Left lung (tissue), 10 donors: ENCODE data around the gene GTF3C5. TPM values are rescaled to one million over a fixed set of nuclear protein-coding genes. Genes with fewer than 3 reads are reported as not detected.

Experiments used
- ATAC-seq: fragments of 200-7000 bp; cut with Tn5 transposase; one replicate; pipeline ENCODE4 v1.9.1; 2020; ENCODE audit warnings: moderate library complexity
- DNase-seq, 4 donors: peaks; one replicate each; pipeline ENCODE4 v3.0.0-alpha.2; 2013 to 2020
- H3K27ac ChIP-seq, 2 donors: fragments of 200-600 bp; sonication (generic) in 1 of 2; one replicate each; pipeline versions ENCODE4 v1.5.0 to v1.8.0; 2020 to 2021
- H3K27me3 ChIP-seq, 2 donors: fragments of 200-600 bp; sonication (generic) in 1 of 2; one replicate each; pipeline versions ENCODE4 v1.5.0 to v1.8.0; 2020 to 2021
- H3K36me3 ChIP-seq, 2 donors: fragments of 200-600 bp; sonication (generic) in 1 of 2; one replicate each; pipeline versions ENCODE4 v1.5.0 to v1.8.0; 2020 to 2021
- H3K4me1 ChIP-seq, 2 donors: fragments of 200-600 bp; one replicate each; pipeline ENCODE4 v1.8.0; 2021
- H3K4me3 ChIP-seq, 2 donors: fragments of 200-600 bp; sonication (generic) in 1 of 2; one replicate each; pipeline versions ENCODE4 v1.5.0 to v1.8.0; 2020 to 2021; ENCODE audit warnings: mild to moderate bottlenecking in 1 of 2
- H3K9me3 ChIP-seq, 2 donors: fragments of 200-600 bp; sonication (generic) in 1 of 2; one replicate each; pipeline versions ENCODE4 v1.5.0 to v1.8.0; 2020 to 2021
- CTCF ChIP-seq, 2 donors: fragments of 200-600 bp; sonication (generic) in 1 of 2; IDR thresholded peaks; one replicate each; pipeline versions ENCODE4 v1.5.0 to v1.8.0; 2021; ENCODE audit warnings: antibody characterized with exemption in 2 of 2
- intact Hi-C, 2 donors: fragments of 100-400 bp; cut with DNase I; formaldehyde crosslinking; loops; one replicate each; pipeline versions ENCODE4 v1.11.2 to v1.14.2; 2022
- polyA plus RNA-seq, 6 donors: library from polyadenylated mRNA; unstranded; fragments of 120-200 nt; gene quantifications; one replicate each; pipeline ENCODE4 v1.2.1, GENCODE V29; 2013; ENCODE audit not compliant: insufficient read length in 6 of 6
- total RNA-seq, 2 donors: library from RNA; stranded (reverse); fragmentation: NEBNext Ultra II Directional; extraction: Animal tissue kit (Norgen Biotek cat#: 25700); gene quantifications; one replicate each; pipeline ENCODE4 v1.2.1, GENCODE V29; 2021
- donor health status: DM: no; HTN: yes; CAD: no.
- donor health status: DM: no; HTN: no; CAD: no.

GTF3C5 gene
- total and polyA plus RNA-seq, 8 donors: 37.3 to 69.5 (median 66.1) TPM

DNA sequence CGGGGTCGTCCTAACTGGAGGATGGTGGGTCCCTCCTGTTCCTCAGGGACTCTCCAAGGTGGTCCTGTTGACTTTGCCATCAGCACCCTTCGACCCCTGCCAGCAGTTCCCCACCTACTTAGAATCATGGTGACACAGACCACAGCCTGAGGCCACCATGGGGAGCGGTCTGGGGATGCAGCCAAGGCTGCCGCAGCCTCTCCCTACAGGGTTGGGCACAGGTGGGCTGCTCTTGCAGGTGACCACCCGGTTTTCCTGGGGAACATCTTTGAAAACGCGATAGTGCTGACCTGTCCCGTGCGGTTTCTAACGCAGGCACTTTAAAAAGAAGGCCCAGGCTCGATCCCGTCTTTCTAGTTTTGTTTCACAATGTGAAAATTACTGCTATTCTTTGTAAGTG lies 18.2 kb downstream of the GTF3C5 start:
- H3K36me3 ChIP-seq: peaks cover 0 to 99% of the 10 kb centered on the region in 2 donors
- DNase-seq: peak in 1 of 4 donors; percentile 45
- no peaks in the 10 kb centered on the region for H3K4me1 ChIP-seq
- H3K27me3 ChIP-seq: no peaks in the 10 kb centered on the region
- no peak for TF ChIP-seq CTCF (IDR thresholded peaks at IDR 0.05)
- ATAC-seq: no peak
- no peak overlapping the region for H3K4me3 ChIP-seq
- H3K27ac ChIP-seq: no peak overlapping the region
- intact Hi-C loops: no loop called here
- no peaks in the 10 kb centered on the region for H3K9me3 ChIP-seq

DNA sequence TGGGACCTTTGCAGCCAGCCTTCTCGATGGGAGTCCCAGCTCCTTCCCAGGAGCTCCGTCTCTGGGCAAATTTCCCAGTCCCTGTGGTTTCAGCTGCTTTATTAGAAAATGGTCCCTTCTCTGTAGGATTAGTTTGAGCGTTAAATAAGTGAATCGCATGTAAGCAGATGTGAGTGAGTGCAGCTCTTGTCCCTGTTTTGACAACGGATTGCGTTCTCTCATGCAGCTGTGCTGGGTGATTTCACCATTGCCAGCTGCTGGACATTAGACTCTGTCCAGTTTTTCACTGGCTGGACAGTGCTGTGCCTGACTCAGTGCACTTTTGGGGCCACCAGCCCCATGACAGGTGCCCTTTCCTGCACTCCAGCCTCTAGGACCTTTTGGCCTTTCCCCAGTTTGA lies 19.3 kb downstream of the GTF3C5 start:
- no peak for DNase-seq
- H3K27me3 ChIP-seq: no peaks in the 10 kb centered on the region
- H3K4me3 ChIP-seq: no peak overlapping the region
- no peaks in the 10 kb centered on the region for H3K9me3 ChIP-seq
- intact Hi-C loops: no loop called here
- H3K27ac ChIP-seq: no peak overlapping the region
- no peak for ATAC-seq
- no peaks in the 10 kb centered on the region for H3K4me1 ChIP-seq
- no peak for TF ChIP-seq CTCF (IDR thresholded peaks at IDR 0.05)
- H3K36me3 ChIP-seq: peaks cover 0 to 99% of the 10 kb centered on the region in 2 donors

DNA sequence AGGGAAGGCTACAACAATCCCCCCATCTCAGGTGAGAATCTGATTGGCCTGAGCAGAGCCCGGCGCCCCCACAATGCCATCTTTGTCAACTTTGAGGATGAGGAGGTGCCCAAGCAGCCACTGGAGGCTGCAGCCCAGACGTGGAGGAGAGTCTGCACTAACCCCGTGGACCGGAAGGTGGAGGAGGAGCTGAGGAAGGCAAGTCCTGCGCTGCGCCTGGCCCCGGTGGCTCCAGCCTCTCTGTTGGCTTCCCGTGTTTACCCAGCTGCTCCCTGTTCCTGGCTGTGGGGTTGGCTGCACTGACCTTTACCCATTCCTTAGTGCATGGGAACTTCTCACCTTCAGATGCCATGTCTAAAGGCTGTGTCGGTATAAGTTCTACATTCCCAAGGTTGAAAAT lies 20.0 kb downstream of the GTF3C5 start:
- H3K27ac ChIP-seq: no peak overlapping the region
- peaks cover 0 to 99% of the 10 kb centered on the region in 2 donors for H3K36me3 ChIP-seq
- no peak for TF ChIP-seq CTCF (IDR thresholded peaks at IDR 0.05)
- peak in 1 of 4 donors; percentile 50 for DNase-seq
- intact Hi-C loops: no loop called here
- no peak overlapping the region for H3K4me3 ChIP-seq
- no peaks in the 10 kb centered on the region for H3K27me3 ChIP-seq
- H3K9me3 ChIP-seq: no peaks in the 10 kb centered on the region
- no peaks in the 10 kb centered on the region for H3K4me1 ChIP-seq
- ATAC-seq: no peak

GRCh38 chr9:133051281-133051900 lies 20.6 kb downstream of the GTF3C5 start:
- H3K36me3 ChIP-seq: peaks cover 0 to 99% of the 10 kb centered on the region in 2 donors

More at GRCh38 chr9:133051281-133051900, 20.6 kb downstream of the GTF3C5 start:
- no peak for ATAC-seq
- intact Hi-C loops: no loop called here
- DNase-seq: peak in 1 of 4 donors; percentile 62
- Histone ChIP-seq H3K9me3 (no peaks in the 10 kb centered on the region), H3K27ac (no peak overlapping the region), H3K27me3 (no peaks in the 10 kb centered on the region), H3K4me3 (no peak overlapping the region), H3K4me1 (no peaks in the 10 kb centered on the region)
- TF ChIP-seq CTCF (IDR thresholded peaks at IDR 0.05): no peak
